Measurements from ENCODE around the gene CPNE1.
"Not testable (repeated sequence)": the region's sequence is repeated elsewhere in the genome, so short reads cannot be mapped to it uniquely, and the experiment has no call there.

The CPNE1 gene

GRCh38 chr20:35664466-35665206, at the start of gene CPNE1, which contains the start of gene RBM12:
CPNE1 (minus strand) TSS chr20:35664900; CDS start chr20:35632923, 31,977 bp downstream.
RBM12 (minus strand) TSS chr20:35664900; CDS start chr20:35655322, 9,578 bp downstream.
- peak; percentile 87 to 96 for DNase-seq

- no peak for DNase-seq
Observed at GRCh38 chr20:35714127-35714526, 49.4 kb upstream of the CPNE1 start.

- not testable (repeated sequence) for DNase-seq
Observed at GRCh38 chr20:35713120-35713519, 48.4 kb upstream of the CPNE1 start.

GRCh38 chr20:35711588-35712209, 47.0 kb upstream of the CPNE1 start:
- no peak for DNase-seq

GRCh38 chr20:35710884-35711587, 46.3 kb upstream of the CPNE1 start:
- no peak for DNase-seq

GRCh38 chr20:35710039-35710438, 45.3 kb upstream of the CPNE1 start:
- DNase-seq = no peak

- DNase-seq = no peak
Observed at GRCh38 chr20:35709259-35709658, 44.6 kb upstream of the CPNE1 start.

- DNase-seq = no peak
Observed at GRCh38 chr20:35708502-35708901, 43.8 kb upstream of the CPNE1 start.

- not testable (repeated sequence) for DNase-seq
Observed at GRCh38 chr20:35706591-35707529, 42.2 kb upstream of the CPNE1 start.

GRCh38 chr20:35705894-35706293, 41.2 kb upstream of the CPNE1 start:
- DNase-seq = not testable (repeated sequence)

- no peak for DNase-seq
Observed at GRCh38 chr20:35704514-35705261, 40.0 kb upstream of the CPNE1 start.

- DNase-seq = no peak
Observed at GRCh38 chr20:35702824-35703695, 38.4 kb upstream of the CPNE1 start.

- DNase-seq = no peak
Observed at GRCh38 chr20:35702051-35702823, 37.5 kb upstream of the CPNE1 start.

GRCh38 chr20:35700625-35701148, 36.0 kb upstream of the CPNE1 start:
- no peak for DNase-seq

- no peak for DNase-seq
Observed at GRCh38 chr20:35699957-35700624, 35.4 kb upstream of the CPNE1 start.

- DNase-seq = peak; percentile 76 to 86
Observed at GRCh38 chr20:35699127-35699956, 34.6 kb upstream of the CPNE1 start, which contains the start of the genes NFS1 and ROMO1. NFS1 (minus strand) TSS chr20:35699352; CDS start chr20:35699288, 64 bp downstream. ROMO1 (plus strand) TSS chr20:35699405; CDS start chr20:35699633, 228 bp downstream.

- DNase-seq = no peak
Observed at GRCh38 chr20:35698298-35699126, 33.8 kb upstream of the CPNE1 start.

Data from inflammatory macrophage treated with lipopolysaccharide for 1 hour (primary cell).